NCI-H1417 treated with DMSO at 0.1 percent for 48 hours (cell line): ENCODE data around the gene TUBA1A.
"Not testable (repeated sequence)": the region's sequence is repeated elsewhere in the genome, so short reads cannot be mapped to it uniquely, and the experiment has no call there.

ENCODE experiments used
- DNase-seq: peaks from one replicate; lab custom pipeline; 2025; lab: John Stamatoyannopoulos, UW

The TUBA1A gene

DNA sequence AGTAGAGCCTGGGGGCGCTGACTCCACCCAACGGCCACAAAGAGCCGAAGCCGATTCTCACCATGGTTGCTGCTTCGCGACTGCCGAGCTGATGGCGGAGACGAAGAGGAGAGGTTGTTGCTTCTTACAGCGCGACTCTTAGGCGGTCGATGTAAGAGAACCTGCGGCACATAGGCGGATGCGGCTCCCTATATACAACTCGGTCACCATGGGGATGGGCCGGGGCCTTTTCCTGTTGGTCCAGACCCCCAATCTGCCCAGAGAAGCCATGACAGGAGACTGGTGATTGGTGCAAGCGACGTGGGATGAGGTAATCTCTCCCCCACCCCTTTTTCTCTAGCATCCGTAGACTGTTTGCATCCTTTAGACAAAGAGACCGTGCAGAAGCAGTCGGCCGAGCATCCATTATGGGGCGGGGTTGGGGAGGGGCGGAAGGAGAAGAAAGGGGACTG lies at the start of gene TUBA1A:
TUBA1A (minus strand) TSS at position 165 of the 452 bp plus-strand sequence; CDS start at position 64, 101 bp downstream.
- DNase-seq = peak; percentile 100

DNA sequence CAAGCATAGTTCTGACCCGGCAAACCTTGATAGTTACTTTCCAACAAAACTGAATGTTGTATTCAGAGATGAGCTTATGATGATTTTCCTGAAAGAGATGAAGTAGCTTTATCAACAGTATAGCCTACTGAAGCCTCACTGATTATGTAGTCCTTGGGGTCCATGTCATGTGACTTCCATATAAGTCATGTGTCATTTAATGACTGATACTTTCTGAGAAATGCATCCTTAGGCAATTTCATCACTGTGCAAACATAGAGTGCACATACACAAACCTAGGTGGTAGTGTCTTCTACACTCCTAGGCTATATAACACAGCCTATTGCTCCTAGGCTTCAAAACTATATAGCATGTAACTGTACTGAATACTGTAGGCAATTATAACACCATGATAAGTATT lies 47.5 kb upstream of the TUBA1A start:
- DNase-seq = no peak

DNA sequence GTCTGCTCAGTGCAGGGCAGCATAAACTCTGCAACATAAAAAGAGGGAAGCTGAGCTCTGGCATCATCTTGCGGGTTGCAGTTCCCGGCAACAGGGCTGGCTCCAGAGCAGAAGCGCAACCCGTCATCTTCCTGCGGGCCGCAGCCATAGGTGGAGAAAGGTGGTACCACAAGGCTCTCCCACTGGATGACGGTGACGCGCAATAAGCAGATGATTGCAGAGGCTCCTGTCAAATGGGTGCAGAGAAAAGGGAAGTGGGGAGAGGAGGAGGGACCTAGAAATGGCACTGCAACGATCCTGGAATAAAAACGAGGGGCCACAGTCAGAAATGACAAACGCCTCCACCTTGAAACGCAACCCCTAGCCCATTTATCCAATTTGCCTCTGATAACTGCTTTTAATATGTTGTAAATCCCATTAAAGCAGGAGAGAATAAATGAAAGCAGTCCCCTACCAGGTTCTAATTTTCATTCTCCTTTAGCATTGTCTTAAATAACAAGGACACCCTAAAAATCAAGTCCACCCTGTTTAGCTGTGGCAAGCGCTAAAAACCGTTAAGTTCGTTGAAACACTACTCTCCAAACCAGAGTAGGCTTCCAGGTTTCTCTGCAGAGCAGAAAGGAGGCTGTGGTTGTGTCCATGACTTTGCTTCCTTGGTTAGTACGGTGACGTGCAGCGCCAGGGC lies 45.1 kb upstream of the TUBA1A start:
- peak; percentile 92 for DNase-seq

DNA sequence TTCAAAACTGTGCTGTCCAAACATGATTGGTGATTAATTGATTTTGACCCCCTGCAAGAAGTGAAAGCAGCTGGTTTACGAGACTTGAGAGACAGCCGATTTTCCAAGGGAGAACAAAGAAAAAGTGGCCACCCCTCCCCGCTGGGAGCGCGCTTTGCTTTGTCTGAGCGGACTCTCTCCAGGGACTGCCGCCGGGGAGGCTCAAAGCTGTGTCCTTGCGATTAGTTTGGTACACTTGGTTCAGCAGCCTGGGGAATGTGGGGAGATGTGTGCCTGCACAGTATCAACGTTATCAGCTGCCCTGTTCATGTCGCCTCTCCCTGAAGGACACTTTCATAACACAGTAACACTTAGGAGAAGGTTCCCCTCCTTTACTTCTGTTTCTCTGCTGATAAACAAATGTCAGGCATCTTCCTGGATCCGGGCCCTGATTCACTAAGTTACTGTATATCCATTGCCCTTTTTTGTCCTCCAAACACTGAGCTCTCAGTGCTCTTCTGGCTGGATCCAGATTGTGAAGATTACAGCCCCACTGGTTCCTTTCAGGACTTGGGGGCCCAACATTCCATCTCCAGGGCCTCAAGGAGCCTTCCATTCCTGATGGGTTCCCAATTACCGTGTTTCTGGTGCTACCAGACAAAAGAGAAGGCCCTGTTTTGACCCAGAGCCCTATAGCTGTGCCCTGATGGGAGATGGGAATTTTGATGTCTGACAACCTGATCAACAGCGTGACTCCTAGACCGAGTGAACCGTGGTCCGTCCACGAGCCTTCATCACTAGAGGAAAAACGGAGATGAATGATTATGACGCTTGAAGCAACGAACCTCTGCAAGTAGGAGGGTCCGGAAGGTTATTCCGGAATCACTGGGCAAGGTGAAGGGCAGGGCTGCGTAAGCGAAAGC lies 44.3 kb upstream of the TUBA1A start:
- peak; percentile 89 for DNase-seq

DNA sequence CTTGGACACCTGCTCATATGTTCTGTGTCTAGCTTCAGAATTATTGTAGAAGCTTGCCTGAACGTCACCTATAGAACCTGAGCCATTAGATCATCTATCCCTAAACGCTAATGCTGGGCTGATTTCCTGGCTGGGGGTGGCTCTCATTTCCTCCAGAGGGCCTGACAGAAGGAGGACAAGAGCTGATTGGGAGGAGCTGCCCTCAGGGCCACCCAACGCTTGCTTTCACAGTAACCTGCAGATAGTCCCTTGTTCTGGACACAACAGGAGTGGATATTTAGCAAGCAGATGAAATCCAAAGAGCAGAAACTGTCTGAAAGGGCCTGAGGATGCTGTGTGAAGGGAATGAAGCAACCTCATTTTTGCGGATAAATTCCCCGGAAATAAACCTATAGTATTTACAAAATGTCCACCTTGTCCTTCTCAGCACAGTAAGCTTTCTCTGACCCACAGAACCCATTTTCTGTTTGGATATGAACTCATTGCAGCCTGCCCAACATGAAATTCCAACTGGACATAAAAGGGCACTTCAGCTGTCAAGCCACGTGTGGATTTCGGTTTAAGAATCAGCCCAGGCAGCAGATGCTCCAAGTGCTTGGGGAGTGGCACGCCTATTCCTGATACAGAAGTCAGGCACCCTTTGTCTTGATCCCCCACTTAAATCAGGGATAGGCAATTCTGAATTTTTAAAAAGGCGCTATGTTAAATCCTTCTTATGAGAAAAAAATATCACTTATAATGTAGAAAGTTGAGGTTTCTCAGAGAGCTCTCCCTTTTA lies 43.2 kb upstream of the TUBA1A start:
- DNase-seq = no peak

DNA sequence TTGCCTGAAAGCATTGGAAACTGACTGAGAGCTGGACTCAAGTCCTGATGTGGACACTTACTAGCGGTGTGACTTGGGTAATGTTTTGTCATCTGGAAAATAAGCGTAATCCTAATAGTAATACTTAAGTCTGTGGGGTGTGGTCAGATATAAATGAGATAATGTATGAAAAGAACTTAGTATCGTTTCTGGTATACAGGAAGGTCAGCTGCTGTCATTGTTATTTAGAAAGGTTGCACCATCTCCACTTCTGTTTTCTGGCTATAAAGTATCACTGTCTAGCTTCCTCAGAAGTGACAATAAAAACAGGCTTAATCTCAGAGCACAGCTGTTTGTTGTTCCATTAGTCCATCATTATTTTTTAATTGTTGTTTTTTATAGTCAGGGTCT lies 41.9 kb upstream of the TUBA1A start:
- DNase-seq = no peak

DNA sequence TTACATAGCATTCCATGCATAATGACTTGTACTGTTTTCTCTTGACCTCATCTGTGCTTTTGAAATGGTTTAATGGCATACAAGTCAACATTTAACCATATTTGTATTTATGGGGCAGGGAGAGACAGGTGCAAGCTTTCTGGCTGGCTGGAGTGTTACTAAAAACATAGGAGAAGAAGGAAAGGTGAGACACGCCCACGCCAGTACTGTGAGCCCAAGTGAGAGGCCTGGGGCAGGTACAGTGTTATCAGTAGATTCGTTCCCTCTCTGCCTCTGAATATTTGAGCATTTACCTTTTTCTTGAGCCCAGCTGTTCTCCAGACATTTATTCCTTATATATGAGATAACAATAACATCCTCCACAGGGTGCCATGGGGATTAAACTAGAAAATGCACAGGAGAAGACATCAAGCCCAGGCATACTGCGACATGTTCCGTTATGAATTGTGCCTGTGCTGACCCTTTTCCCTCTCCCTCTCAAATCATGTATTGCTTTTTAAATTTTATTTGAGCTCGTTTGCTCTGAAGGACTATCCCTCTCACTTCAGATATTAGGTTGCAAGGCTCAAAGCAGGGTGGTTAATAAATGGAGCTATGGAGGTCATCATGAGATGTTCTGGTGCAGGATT lies 41.4 kb upstream of the TUBA1A start:
- peak; percentile 50 for DNase-seq

DNA sequence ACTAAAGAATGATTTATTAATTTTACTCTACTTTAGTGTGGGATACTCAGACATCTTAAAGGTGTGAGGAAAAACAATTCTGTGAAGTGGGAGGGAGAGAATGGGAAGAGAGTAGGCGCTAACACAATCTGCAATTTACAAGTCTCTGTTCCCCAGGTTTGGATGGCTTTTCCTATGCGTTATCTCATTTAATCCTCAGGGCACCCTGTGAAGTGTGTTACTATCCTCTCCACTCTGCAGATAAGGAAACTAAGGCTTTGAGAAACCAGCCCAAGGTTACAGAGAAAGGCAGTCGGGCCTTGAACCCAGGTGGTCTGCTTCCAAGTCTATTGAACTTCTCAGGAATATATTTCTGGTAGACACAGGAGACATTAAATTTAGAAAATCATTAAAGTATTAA lies 39.8 kb upstream of the TUBA1A start:
- no peak for DNase-seq

DNA sequence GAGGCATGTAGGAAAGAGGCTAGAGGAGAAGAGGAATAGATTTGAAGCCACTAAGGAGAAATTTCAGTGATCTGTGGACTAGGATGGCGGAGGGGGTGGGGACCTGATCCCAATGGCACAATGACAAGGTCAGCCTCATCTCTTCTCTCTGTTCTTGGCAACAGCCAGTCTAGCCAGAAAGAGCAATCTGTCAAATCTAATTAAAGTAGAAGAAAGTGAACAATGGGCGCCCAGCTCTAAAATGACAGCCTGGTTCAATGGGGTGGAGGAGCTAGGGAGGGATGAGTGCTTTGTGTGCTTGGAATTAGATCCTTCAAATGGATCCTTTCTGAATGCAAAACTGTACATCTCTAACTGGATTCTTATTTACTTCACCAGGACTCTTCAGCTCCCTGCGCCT lies 38.8 kb upstream of the TUBA1A start:
- no peak for DNase-seq

DNA sequence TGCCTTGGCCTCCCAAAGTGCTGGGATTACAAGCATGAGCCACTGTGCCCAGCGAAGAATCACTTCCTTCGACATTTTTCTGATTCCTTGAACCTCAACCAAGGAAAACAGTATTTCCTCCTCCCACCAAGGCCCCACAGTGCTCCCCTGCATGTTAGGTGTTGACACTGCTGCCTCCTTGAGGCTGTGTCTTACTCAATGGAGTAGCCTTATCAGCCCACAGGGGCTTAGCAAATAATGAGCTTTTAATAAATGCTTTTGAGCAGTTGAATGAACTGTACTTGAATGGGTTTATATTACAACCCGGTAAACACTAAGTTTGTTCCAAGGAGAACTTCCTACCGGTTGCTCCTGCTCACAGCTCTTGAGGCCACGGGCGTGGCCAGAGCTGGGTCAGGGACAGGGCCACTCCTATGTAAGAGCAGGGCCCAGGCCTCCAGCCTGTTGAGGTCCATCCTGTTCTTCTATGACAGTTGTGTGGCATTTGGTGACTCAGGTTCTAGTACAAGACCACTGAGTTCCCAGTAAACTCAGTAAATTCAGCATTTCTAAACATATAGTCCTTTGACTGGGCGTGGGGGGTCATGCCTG lies 36.8 kb upstream of the TUBA1A start:
- no peak for DNase-seq

DNA sequence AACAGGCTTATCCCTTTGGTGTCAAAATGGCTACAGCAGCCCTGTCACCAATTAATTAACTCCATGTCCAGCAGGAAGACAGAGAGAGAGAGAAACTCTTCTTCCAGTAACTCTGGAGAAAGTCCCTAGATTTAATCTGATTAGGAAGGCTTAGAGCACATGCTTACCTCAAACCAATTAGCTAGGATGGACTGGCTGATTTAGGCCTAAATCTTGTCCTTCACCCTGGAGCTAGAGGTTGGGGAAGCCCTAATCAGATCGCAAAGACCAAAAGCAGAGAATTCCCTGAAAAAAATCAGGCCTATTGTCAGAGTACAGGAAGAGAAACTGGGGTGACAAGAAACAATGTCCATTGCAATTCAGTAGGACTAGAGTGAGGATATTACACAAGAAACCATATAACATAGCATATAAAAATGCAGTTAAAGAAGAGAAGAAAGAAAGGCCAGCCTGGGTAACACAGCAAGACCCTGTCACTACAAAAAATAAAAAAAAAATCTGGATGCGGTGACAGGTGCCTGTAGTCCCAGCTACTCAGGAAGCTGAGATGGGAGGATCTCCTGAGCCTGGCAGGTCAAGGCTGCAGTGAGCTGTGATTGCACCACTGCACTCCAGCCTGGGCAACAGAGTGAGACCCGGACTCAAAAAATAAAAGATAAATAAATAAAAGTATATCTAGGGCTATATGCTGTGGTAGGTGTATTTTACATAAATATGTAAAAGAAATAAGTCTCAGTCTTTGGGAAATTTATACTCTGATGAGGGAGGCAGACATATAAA lies 34.9 kb upstream of the TUBA1A start:
- DNase-seq = no peak

DNA sequence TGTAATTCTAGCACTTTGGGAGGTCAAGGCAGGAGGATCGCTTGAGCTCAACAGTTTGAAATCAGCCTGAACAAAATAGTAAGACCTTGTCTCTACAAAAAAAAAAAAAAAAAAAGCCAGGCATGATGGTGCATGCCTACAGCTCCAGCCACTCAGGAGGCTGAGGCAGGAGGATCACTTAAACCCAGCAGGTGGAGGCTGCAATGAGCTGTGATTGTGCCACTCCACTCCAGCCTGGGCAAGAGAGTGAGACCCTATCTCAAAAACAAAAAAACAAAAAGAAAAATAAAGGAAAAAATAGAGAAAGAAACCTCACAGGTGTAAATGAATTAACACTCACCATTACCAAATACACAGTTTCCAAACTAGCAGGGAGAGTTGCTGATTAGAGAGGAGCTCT lies 34.2 kb upstream of the TUBA1A start:
- no peak for DNase-seq

DNA sequence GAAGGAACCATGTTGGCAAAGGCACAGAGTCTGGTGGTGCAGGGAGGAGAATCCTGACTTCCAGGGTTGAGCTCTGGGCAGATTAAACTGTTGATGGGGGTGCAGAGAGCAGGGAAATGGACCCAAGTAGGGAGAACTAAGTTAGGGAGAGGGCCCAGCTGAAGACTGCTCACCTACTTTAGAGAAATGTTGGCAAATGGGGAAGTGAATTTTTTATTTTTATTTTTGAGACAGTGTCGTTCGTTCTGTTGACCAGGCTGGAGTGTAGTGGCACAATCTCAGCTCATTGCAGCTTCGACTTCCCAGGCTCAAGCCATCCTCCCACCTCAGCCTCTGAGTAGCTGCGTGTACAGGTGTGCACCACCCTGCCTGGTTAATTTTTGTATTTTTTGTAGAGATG lies 32.1 kb upstream of the TUBA1A start:
- DNase-seq = no peak

DNA sequence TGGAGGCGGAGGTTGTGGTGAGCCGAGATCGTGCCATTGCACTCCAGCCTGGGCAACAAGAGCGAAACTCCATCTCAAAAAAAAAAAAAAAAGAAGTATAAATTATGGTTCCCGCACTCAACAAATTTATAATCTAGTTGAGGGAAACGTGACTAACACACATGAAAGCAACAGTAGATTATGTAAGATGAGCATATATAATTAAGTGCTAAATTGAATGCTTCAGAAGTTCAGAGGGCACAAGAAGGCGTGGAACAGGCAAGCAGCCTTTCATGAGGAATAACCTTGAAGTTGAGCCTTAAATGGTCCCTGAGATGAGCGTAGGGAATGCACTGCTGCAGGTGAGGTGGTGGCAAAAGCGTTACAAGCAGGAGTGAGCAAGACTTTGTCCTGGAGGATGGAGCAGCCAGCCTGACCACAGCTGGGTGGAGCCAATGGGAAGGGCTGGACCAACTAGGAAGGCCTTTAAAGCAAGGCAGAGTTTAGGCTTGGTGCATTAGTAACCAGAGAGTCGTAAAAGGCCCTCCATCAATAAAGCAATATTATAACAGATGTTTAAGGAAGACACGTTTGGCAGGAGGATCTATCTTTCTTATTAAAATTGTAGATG lies 30.6 kb upstream of the TUBA1A start:
- no peak for DNase-seq

DNA sequence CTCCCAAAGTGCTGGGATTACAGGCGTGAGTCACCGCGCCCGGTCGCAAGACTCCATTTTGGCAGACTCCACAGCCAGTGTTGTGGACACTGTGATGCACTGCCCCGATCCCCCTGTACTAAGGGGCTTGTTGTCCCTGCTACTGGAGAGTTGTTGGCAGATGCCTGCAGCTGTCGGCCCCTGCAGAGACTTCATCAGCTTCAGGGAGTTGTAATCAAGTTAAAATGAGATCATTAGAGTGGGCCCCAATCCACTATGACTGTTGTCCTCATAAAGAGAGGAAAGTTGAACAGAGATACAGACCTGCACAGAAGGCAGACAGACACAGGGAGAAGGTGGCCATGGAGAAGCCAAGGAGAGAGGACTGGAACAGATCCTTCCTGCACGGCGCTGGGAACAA lies 23.7 kb upstream of the TUBA1A start:
- no peak for DNase-seq

DNA sequence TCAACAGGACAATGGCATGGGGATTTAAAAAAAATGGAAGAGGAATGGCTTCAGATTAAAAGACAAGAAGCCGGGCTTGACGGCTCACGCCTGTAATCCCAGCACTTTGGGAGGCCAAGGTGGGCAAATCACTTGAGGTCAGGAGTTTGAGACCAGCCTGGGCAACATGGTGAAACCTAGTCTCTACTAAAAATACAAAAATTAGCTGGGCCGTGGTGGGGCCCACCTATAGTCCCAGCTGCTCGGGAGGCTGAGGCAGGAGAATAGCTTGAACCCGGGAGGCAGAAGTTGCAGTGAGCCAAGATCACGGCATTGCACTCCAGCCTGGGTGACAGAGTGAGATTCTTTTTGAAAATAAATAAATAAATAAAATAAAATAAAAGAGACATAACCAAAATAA lies 21.8 kb upstream of the TUBA1A start:
- DNase-seq = not testable (repeated sequence)

DNA sequence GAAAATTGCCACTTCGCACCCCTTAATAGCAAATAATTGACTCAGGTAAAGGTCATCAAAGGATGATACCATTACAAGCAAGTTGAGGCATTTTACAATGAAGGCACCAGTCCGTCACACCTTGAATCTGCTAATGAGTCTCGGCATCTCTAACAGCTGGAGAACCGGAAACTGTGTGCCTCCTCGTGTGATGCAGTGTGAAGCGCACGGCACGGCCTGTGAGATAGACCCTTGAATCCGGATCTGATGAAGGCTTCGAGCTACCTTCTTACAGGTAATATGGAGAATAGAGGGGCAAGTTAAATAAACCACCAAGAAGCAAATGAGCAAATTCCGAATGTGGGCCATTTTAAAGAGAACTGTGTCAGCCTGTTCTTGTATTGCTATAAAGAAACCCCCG lies 19.8 kb upstream of the TUBA1A start:
- no peak for DNase-seq

DNA sequence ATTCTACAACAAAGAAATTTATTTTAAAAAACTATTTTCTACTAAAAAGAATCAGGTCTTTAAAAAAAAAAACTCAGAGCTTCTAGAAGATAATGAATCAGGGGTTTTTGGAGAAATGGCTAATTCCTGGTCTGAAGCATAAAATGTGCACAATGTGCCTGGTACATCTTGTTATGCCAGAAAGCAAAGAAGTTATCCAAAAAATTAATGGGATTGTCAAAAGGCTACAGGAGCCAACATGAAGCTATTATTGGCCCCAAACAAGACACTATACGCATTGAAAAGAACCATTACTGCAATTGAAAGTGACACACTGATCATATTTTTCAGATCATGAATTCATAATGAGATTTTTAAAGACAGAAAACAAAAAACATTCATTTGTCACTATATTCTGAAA lies 19.3 kb upstream of the TUBA1A start:
- DNase-seq = no peak

DNA sequence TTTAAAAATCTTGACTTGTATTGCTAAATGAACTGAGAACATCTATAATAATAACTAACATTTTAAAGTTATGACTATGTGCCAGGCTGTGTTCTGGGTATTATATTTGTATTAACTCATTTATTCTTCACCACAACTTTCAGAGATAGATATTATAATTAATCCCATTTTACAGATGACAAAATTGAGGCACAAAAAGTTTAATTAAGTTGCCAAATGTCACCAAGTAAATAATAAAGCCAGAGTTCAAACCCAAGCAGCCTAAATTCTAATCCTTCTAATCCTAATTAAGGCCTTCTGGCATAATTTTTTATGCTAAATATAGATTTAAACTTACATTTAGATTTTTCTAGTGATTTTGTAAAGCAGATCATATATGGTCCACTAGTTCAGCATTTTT lies 17.5 kb upstream of the TUBA1A start:
- no peak for DNase-seq

DNA sequence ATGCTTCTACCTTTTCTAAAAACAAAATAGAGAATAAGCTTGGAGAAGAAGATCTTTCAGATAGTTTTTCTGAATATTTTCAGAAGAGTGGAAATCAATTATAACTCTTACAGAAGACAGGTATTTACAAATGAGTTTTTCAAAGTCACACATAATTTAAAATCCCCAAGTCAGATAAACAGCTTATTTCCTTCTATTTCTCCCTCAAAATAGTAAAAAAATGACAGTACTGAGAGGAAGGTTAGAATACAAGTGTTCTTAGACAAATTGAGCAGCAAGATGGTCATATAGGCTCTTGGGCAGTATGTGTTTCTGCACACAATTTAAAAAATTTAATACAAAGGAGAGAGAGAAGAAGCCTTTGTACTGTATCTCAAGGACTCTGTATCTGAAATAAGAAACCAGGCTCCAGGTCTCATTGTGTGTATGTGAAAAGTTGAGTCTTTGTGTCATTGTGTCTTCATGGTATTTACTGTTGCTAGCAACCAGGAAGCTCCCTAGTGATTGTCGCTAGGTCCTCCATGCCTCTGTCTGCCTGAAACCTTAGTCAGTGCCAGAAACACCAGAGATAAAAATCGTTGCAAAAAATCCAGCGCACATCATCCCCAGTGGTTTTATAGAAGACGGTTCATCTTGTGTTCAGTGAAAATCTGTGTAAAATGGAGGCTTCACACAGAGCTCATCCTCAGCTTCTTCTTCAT lies 12.9 kb upstream of the TUBA1A start:
- peak; percentile 71 for DNase-seq
